Measurements from ENCODE around the gene EGFLAM.

DNA sequence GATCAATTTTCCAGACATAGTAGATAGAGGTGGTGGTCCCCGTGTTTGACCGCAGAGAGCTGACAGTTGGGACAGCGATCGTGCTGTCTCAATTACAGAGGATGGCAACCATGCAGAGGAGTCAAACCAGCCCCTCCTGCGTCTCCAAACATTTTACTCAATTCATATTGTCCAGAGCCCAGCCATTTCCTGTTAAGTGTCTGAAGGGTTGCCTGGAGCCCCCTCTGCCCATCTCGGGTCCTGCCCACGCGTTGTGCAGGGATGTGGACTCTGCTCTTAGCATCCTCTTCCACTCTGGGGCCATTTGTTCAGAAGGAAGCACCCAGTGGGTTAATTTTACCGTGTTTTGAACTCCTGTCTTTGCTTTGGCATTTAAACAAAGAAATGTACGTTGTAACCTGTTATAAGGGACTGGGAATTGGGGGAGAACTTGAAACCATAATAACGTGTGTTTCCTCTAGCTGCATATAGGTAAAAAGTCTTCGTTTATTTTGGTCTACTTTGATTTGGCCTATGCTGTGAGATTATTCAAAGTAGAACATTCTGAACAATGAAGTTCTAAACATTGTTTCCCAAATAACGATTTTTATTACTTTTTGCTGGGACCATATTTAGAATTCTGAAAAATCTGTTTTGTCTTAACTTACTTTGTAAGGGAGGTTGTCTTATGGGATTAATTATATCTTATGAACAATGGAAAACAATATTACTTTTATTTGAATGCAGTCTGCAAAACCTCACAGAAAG, 876 bp downstream of the EGFLAM start:
- TF ChIP-seq POLR2A (IDR thresholded peaks at IDR 0.05) (no peak), EP300 (IDR thresholded peaks at IDR 0.05; ENCODE audit: low read depth) (no peak)
- TF ChIP-seq, protein P1, sequence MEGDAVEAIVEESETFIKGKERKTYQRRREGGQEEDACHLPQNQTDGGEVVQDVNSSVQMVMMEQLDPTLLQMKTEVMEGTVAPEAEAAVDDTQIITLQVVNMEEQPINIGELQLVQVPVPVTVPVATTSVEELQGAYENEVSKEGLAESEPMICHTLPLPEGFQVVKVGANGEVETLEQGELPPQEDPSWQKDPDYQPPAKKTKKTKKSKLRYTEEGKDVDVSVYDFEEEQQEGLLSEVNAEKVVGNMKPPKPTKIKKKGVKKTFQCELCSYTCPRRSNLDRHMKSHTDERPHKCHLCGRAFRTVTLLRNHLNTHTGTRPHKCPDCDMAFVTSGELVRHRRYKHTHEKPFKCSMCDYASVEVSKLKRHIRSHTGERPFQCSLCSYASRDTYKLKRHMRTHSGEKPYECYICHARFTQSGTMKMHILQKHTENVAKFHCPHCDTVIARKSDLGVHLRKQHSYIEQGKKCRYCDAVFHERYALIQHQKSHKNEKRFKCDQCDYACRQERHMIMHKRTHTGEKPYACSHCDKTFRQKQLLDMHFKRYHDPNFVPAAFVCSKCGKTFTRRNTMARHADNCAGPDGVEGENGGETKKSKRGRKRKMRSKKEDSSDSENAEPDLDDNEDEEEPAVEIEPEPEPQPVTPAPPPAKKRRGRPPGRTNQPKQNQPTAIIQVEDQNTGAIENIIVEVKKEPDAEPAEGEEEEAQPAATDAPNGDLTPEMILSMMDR (IDR thresholded peaks at IDR 0.05): no peak
